ENCODE data around the gene SOCS6.

Gene SOCS6

GRCh38 chr18:70373042-70373519, 84.2 kb downstream of the SOCS6 start:
- no peak overlapping the region for H3K4me3 ChIP-seq (replicated peaks in 1 of 2; ENCODE audit: low read depth in 2 of 2, low read length in 2 of 2)
- DNase-seq (ENCODE audit: low read depth in 2 of 2) = peak; percentile 75 to 94
- TF ChIP-seq CTCF (IDR thresholded peaks at IDR 0.05; ENCODE audit: low read depth, low read length) = no peak

GRCh38 chr18:70374154-70374553, 85.3 kb downstream of the SOCS6 start:
- no peak overlapping the region for H3K4me3 ChIP-seq (replicated peaks in 1 of 2; ENCODE audit: low read depth in 2 of 2, low read length in 2 of 2)
- no peak for TF ChIP-seq CTCF (IDR thresholded peaks at IDR 0.05; ENCODE audit: low read depth, low read length)
- DNase-seq (ENCODE audit: low read depth in 2 of 2) = no peak

GRCh38 chr18:70376137-70376913, 87.5 kb downstream of the SOCS6 start:
- TF ChIP-seq CTCF (IDR thresholded peaks at IDR 0.05; ENCODE audit: low read depth, low read length) = no peak
- no peak overlapping the region for H3K4me3 ChIP-seq (replicated peaks in 1 of 2; ENCODE audit: low read depth in 2 of 2, low read length in 2 of 2)
- DNase-seq (ENCODE audit: low read depth in 2 of 2) = no peak

- DNase-seq (ENCODE audit: low read depth in 2 of 2) = no peak
- no peak for TF ChIP-seq CTCF (IDR thresholded peaks at IDR 0.05; ENCODE audit: low read depth, low read length)
- no peak overlapping the region for H3K4me3 ChIP-seq (replicated peaks in 1 of 2; ENCODE audit: low read depth in 2 of 2, low read length in 2 of 2)
Measured at GRCh38 chr18:70376914-70377258, 88.0 kb downstream of the SOCS6 start.

- TF ChIP-seq CTCF (IDR thresholded peaks at IDR 0.05; ENCODE audit: low read depth, low read length) = no peak
- H3K4me3 ChIP-seq (replicated peaks in 1 of 2; ENCODE audit: low read depth in 2 of 2, low read length in 2 of 2) = no peak overlapping the region
- DNase-seq (ENCODE audit: low read depth in 2 of 2) = peak in 1 of 2 donors; percentile 54
Measured at GRCh38 chr18:70377317-70377799, 88.5 kb downstream of the SOCS6 start.

GRCh38 chr18:70377857-70378701, 89.2 kb downstream of the SOCS6 start:
- H3K4me3 ChIP-seq (replicated peaks in 1 of 2; ENCODE audit: low read depth in 2 of 2, low read length in 2 of 2) = no peak overlapping the region
- TF ChIP-seq CTCF (IDR thresholded peaks at IDR 0.05; ENCODE audit: low read depth, low read length) = no peak
- no peak for DNase-seq (ENCODE audit: low read depth in 2 of 2)
